Measurements from ENCODE around the gene ARHGAP24.

DNA sequence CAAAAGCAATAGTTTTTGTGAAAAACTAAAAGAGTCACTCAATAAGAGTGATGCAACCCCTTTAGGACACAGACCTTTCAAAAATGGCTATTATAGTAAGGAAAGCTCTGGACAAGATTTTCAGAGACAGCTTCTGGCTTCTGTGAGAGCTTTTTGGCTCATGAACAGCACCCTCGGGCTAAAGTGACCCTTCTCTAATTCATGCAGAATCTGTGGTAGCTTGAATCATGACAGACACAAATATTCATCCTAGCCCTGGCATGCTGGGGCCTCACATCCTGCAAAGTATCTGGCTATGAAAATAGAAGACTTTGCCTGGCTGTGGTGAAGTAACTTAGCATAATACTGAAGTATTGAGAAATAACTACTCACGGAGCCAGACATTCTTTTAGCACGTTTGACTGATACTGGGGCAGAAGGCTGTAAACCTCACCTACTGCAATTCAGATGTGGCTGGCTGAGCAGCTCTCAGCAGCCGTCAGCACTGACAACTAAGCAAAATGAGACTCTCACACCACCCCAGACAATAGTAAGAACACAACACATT is 557.6 kb downstream of the ARHGAP24 start:
- TF ChIP-seq POLR2A (IDR thresholded peaks at IDR 0.05) = no peak
- TF ChIP-seq CTCF (IDR thresholded peaks at IDR 0.05) = no peak
- no peak for TF ChIP-seq POLR2AphosphoS5 (IDR thresholded peaks at IDR 0.05)
- TF ChIP-seq EP300 (IDR thresholded peaks at IDR 0.05) = no peak
